ENCODE data around the gene SUGCT. TPM values are rescaled to one million over a fixed set of nuclear protein-coding genes. Genes with fewer than 3 reads are reported as not detected.
"Not testable (repeated sequence)": the region's sequence is repeated elsewhere in the genome, so short reads cannot be mapped to it uniquely, and the experiment has no call there.

Gene SUGCT
- total RNA-seq, 1 donor from 2014 or later = 3.1 TPM

GRCh38 chr7:40138973-40139372, 4.2 kb downstream of the SUGCT start:
- DNase-seq (ENCODE audit: extremely low read depth, low read depth, low spot score) = no peak

GRCh38 chr7:40139891-40140290, 5.1 kb downstream of the SUGCT start:
- not testable (repeated sequence) for DNase-seq (ENCODE audit: extremely low read depth, low read depth, low spot score)

DNA sequence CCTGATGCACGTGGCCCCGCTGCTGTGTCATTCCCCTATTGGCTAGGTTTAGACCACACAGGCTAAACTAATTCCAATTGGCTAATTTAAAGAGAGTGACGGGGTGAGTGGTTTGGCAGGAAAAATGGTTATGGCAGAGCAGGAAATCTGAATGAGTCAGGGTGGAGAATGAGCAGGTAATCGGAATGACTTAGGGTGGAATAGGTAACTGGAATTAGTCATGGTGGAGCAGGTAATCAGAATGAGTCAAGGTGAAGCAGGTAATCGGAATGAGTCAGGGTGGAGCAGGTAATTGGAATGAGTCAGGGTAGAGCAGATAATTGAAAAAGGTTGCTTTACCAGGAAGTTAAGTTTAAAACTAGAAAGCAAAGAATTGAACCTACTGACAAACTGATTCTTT, 7.1 kb downstream of the SUGCT start:
- not testable (repeated sequence) for DNase-seq (ENCODE audit: extremely low read depth, low read depth, low spot score)

GRCh38 chr7:40145596-40146130, 10.9 kb downstream of the SUGCT start:
- DNase-seq (ENCODE audit: extremely low read depth, low read depth, low spot score) = not testable (repeated sequence)

GRCh38 chr7:40147371-40148246, 12.8 kb downstream of the SUGCT start:
- DNase-seq (ENCODE audit: extremely low read depth, low read depth, low spot score) = no peak

DNA sequence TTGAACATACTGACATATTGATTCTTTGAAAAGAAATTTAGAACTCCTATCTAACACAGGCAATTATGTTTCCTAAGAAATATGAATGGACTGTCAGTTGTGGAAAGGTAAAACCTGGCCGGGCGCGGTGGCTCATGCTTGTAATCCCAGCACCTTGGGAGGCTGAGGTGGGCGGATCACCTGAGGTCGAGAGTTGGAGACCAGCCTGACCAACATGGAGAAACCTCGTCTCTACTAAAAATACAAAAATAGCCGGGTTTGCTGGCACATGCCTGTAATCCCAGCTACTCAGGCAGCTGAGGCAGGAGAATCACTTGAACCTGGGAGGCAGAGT, 13.4 kb downstream of the SUGCT start:
- not testable (repeated sequence) for DNase-seq (ENCODE audit: extremely low read depth, low read depth, low spot score)

DNA sequence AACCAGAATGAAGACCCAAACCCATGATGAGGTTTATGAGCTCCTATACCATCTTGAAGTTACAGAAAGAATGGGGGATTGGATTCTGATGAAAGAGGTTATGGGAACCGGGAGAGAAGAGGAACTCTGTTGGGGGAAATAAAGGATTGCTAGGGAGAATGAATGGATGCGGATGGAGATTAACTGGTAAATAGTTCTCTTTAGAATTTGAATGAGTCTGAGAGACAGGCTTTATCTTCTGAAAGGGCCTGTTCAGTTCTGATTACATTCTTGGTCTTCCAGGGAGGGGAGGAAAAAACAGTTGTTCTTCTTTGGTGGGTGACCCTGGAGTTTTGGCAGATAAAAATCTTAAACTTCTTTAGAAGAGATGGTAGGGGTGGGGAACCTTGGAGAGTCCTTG, 13.9 kb downstream of the SUGCT start:
- DNase-seq (ENCODE audit: extremely low read depth, low read depth, low spot score) = no peak

- DNase-seq (ENCODE audit: extremely low read depth, low read depth, low spot score) = no peak
Measured at GRCh38 chr7:40151504-40151903, 16.7 kb downstream of the SUGCT start.

- no peak for DNase-seq (ENCODE audit: extremely low read depth, low read depth, low spot score)
Measured at GRCh38 chr7:40156988-40157387, 22.2 kb downstream of the SUGCT start.

- no peak for DNase-seq (ENCODE audit: extremely low read depth, low read depth, low spot score)
Measured at GRCh38 chr7:40162516-40162915, 27.7 kb downstream of the SUGCT start.

DNA sequence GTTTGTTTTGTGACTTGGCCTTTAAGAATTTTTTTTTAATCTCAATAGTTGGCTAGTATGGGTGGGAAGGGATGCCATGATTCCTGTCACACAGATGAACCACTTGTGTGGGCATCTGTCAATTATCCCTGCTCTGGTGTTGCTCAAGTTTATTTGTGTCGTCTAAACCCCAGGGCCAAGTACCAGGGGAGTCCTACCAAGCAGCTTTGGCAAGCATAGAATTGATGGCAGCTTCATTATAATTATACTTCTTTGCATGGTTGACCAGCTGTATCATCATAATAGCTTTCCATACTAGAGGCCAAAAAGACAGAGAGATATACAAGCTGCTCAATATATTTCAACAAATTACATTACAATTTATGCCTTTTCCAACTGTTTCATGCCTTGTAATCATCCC, 30.4 kb downstream of the SUGCT start:
- DNase-seq (ENCODE audit: extremely low read depth, low read depth, low spot score) = no peak

DNA sequence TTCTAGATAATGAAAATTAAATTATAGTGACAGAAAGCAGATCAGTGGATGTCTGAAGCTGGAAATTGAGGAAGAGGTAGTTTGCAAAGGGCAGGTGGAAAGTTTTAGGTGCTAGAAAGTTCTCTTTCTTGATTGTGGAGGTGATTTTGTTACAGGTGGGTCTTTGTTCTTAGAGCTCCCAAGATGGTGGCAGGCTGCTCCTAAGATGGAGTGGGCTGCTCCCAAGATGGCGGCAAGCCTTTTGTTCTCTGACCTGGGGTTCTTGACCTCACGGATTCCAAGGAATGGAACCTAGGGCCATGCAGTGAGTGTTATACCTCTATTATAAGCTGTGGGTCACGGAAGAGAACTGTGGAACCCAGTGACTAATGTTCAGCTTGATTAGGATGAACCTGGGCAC, 32.5 kb downstream of the SUGCT start:
- DNase-seq (ENCODE audit: extremely low read depth, low read depth, low spot score) = no peak

GRCh38 chr7:40168266-40168665, 33.5 kb downstream of the SUGCT start:
- not testable (repeated sequence) for DNase-seq (ENCODE audit: extremely low read depth, low read depth, low spot score)

- not testable (repeated sequence) for DNase-seq (ENCODE audit: extremely low read depth, low read depth, low spot score)
Measured at GRCh38 chr7:40173121-40173520, 38.3 kb downstream of the SUGCT start.

- not testable (repeated sequence) for DNase-seq (ENCODE audit: extremely low read depth, low read depth, low spot score)
Measured at GRCh38 chr7:40175256-40175655, 40.5 kb downstream of the SUGCT start.

DNA sequence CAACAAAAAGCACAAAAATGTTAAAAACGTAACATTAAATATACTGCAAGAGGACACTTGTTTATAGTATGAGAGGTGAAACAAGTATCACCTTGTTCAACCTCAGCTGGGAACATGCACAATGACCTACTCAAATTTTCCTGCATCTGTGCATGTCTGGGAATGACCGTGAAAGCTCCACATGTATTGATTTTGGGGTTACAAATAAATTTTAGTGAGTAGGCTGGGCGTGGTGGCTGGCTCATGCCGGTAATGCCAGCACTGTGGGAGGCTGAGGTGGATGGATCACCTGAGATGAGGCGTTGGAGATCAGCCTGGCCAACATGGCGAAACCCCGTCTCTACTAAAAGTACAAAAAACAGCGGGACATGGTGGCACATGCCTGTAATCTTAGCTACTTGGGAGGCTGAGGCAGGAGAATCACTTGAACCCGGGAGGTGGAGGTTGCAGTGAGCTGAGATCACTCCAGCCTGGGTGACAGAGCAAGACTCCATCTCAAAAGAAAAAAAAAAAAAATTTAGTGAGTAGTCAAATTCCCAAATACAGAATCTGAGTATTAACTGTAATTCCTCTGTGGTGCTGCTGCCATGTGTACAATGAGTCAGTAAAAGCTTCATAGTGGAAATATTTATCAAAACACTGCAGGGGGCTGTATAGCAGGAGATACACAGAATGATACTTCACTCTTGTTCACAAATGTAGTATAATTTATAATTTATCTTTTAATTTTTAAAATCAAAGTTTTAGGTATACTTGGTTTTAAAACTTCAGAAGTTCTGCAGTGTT, 41.1 kb downstream of the SUGCT start:
- no peak for DNase-seq (ENCODE audit: extremely low read depth, low read depth, low spot score)

DNA sequence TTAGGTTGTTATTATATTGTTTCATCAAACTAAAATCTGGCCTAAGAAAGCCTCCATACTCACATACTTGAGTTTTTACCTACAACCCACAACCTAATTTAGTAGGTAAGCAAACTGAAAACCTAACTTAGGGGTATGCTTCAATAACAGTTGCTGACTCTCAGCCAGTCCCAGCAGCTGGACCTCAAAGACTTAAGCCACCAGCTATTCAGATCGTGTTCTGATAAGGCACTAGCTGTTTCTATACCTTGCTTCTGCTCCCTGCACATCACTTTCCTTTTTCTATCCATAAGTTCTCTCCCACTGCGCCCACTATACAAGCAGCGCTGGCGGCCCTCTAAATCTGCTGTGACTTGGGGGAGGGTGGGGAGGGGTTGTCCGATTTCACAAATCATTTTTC, 42.3 kb downstream of the SUGCT start:
- DNase-seq (ENCODE audit: extremely low read depth, low read depth, low spot score) = no peak

- DNase-seq (ENCODE audit: extremely low read depth, low read depth, low spot score) = no peak
Measured at GRCh38 chr7:40182452-40182851, 47.6 kb downstream of the SUGCT start.

DNA sequence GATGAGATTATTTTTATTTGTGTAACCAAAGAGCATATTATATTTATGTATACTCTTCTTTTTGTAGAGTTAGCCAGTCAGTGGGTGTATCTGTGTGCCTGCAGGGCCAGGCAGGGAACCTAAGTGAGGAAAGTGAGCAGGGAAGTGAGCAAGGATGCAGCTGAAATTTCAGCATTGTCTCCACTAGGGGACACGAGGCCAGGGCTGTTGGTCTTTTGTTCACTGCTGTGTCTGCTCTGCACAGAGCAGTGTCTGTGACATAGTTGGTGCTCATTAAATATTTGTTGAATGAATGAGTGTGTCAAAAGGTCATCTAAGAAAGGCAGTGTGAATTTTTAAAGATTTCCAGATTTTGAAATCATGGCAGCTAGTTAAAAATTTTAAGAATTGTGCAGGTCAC, 51.8 kb downstream of the SUGCT start:
- no peak for DNase-seq (ENCODE audit: extremely low read depth, low read depth, low spot score)

DNA sequence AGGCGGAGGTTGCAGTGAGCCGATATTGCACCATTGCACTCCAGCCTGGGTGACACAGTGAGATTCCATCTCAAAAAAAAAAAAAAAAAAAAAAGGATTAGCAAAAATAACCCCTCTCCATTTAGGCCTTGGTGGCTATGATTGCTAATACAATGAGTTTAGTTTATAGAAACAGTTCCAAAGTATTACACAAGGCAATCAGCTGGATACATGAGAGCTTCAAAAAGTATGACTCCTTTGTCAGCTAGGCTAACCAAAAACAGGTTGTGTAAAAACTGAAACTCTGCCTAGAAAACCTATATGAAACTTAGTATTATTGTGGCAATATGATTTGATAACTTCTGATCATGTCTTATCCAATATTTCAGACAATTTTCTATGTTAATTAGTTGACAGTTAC, 57.2 kb downstream of the SUGCT start:
- DNase-seq (ENCODE audit: extremely low read depth, low read depth, low spot score) = no peak

DNA sequence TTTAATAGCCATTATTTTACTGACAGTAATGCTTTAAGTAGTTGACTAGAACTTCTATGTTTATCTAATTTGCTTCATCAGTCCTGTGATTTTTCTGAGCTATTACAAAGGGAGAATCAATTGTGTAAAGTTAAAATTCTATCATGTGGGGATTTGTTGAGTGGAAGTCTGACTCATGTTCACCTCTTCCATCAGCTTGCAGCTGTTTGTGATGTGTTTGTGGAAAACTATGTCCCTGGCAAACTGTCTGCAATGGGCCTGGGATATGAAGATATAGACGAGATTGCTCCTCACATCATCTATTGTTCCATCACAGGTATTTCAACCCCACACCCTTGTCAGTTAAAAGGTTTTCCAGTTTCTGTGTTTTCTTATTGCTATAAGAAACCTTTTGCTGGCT, 59.9 kb downstream of the SUGCT start:
- no peak for DNase-seq (ENCODE audit: extremely low read depth, low read depth, low spot score)

- no peak for DNase-seq (ENCODE audit: extremely low read depth, low read depth, low spot score)
Measured at GRCh38 chr7:40197527-40197926, 62.7 kb downstream of the SUGCT start.
